ENCODE measurements around the gene CAT. TPM values are rescaled to one million over a fixed set of nuclear protein-coding genes. Genes with fewer than 3 reads are reported as not detected.

CAT gene
- total RNA-seq, 2 donors from 2014 or later, result 98.8 to 148 TPM

DNA sequence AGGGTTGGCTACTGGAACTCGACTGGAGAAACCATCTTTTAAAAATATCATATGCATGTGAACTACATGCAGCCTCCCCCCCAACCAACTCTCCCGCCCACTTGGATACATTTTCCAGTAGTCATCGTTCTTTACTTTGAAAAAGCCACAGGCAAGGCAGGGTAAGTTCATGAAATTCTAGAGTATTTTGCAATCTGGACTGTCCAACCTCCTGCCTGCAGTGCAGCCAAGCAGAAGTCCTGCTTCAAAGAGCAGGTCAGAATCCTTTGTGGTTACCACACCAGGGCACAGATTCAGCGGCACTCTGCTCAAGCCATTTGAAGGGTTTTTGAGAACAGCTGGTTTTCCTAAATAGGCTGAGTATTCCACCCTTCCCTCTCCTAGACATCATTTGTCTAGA, 62.8 kb downstream of the CAT start:
- H3K27me3 ChIP-seq, result no peaks in the 10 kb centered on the region
- peak; percentile 55 for ATAC-seq
- no peak for TF ChIP-seq POLR2A (IDR thresholded peaks at IDR 0.05)
- TF ChIP-seq, protein P1, sequence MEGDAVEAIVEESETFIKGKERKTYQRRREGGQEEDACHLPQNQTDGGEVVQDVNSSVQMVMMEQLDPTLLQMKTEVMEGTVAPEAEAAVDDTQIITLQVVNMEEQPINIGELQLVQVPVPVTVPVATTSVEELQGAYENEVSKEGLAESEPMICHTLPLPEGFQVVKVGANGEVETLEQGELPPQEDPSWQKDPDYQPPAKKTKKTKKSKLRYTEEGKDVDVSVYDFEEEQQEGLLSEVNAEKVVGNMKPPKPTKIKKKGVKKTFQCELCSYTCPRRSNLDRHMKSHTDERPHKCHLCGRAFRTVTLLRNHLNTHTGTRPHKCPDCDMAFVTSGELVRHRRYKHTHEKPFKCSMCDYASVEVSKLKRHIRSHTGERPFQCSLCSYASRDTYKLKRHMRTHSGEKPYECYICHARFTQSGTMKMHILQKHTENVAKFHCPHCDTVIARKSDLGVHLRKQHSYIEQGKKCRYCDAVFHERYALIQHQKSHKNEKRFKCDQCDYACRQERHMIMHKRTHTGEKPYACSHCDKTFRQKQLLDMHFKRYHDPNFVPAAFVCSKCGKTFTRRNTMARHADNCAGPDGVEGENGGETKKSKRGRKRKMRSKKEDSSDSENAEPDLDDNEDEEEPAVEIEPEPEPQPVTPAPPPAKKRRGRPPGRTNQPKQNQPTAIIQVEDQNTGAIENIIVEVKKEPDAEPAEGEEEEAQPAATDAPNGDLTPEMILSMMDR (IDR thresholded peaks at IDR 0.05), result no peak
- H3K36me3 ChIP-seq (replicated peaks in 1 of 2; ENCODE audit: insufficient read depth in 1 of 2, low read depth in 2 of 2), result no peaks in the 10 kb centered on the region
- intact Hi-C loops (cut with DNase I), result no loop called here
- H3K4me3 ChIP-seq, result no peak overlapping the region
- H3K4me1 ChIP-seq, result peaks cover 6% of the 10 kb centered on the region
- WGBS, 2 donors, result 65 to 75% methylated on average over 4 of the region's 4 CpGs
- H3K27ac ChIP-seq, result no peak overlapping the region
- peak in 2 of 4 donors; percentile 14 to 44 for DNase-seq
- no peaks in the 10 kb centered on the region for H3K9me3 ChIP-seq

DNA sequence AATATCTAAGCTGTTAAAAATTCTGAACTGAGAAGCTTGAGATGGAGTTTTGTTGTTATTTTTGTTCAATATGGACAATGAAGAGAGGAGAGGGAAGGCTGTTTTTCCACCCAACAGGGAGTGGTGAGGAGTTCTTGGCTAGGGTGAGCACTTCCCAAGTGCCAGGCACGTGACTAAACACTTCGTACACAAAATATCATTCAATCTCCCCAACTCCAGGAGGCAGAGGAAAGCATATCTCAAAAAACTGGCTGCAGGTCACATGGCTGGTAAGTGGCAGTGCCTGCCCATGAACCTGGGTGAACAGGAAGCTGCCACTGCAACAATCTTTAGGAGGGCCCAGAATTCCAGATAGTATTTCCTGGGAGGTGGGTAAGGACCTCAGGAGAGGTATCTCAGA, 63.2 kb downstream of the CAT start:
- DNase-seq (peak in 2 of 4 donors; percentile 11 to 25), ATAC-seq (no peak)
- Histone ChIP-seq H3K4me3 (no peak overlapping the region), H3K9me3 (no peaks in the 10 kb centered on the region), H3K27ac (no peak overlapping the region), H3K4me1 (peaks cover 6% of the 10 kb centered on the region), H3K36me3 (replicated peaks in 1 of 2; ENCODE audit: insufficient read depth in 1 of 2, low read depth in 2 of 2) (no peaks in the 10 kb centered on the region), H3K27me3 (no peaks in the 10 kb centered on the region)
- 3 to 6% methylated on average over 2 of the region's 2 CpGs for WGBS, 2 donors
- TF ChIP-seq, protein P1 (IDR thresholded peaks at IDR 0.05), result no peak
- no peak for TF ChIP-seq POLR2A (IDR thresholded peaks at IDR 0.05)
- intact Hi-C loops (cut with DNase I), result no loop called here

DNA sequence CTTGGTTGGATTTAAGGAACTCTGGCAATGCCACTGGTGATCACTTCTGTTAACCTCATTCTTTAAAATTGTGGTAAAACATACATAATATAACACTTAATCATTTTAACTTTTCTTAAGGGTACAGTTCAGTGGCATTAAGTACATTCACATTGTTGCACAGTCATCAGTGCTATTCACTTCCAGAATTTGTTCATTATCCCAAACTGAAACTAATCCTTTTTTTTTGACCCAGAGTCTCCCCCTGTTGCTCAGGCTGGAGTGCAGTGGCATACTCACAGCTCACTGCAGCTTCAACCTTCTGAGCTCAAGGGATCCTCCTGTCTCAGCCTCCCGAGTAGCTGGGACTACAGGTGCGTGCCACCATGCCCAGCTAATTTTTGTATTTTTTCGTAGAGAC, 64.2 kb downstream of the CAT start:
- Histone ChIP-seq H3K4me3 (no peak overlapping the region), H3K9me3 (no peaks in the 10 kb centered on the region), H3K36me3 (replicated peaks in 1 of 2; ENCODE audit: insufficient read depth in 1 of 2, low read depth in 2 of 2) (no peaks in the 10 kb centered on the region), H3K4me1 (peaks cover 6% of the 10 kb centered on the region), H3K27me3 (no peaks in the 10 kb centered on the region), H3K27ac (no peak overlapping the region)
- 88 to 93% methylated on average over 3 of the region's 3 CpGs for WGBS, 2 donors
- ATAC-seq, result no peak
- intact Hi-C loops (cut with DNase I), result no loop called here
- TF ChIP-seq, protein P1 (IDR thresholded peaks at IDR 0.05), result no peak
- no peak for TF ChIP-seq POLR2A (IDR thresholded peaks at IDR 0.05)
- DNase-seq, result no peak

DNA sequence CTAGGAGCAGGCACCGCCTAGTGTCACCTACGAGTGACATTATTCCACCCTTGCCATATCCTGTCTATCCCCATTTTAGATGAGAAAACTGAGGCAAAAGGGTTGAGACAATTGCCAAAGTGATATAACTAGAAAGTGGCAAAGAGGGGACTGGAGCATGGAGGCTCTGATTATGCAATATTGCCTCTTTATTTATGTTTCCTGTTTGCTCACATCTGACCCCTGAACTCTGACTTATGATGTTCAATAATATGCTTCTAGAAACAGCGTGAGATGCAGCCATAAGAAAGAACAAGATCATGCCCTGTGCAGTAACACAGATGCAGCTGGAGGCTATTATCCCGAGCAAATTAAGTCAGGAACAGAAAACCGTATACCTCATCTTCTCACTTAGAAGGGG, 67.1 kb downstream of the CAT start:
- TF ChIP-seq, protein P1 (IDR thresholded peaks at IDR 0.05), result no peak
- no peak for TF ChIP-seq POLR2A (IDR thresholded peaks at IDR 0.05)
- no peak overlapping the region for H3K27ac ChIP-seq
- ATAC-seq (no peak), DNase-seq (no peak)
- no peaks in the 10 kb centered on the region for H3K36me3 ChIP-seq (replicated peaks in 1 of 2; ENCODE audit: insufficient read depth in 1 of 2, low read depth in 2 of 2)
- peaks cover 11% of the 10 kb centered on the region for H3K4me1 ChIP-seq
- WGBS, 2 donors, result 72 to 82% methylated on average over 5 of the region's 5 CpGs
- no peaks in the 10 kb centered on the region for H3K27me3 ChIP-seq
- intact Hi-C loops (cut with DNase I), result no loop called here
- no peak overlapping the region for H3K4me3 ChIP-seq
- no peaks in the 10 kb centered on the region for H3K9me3 ChIP-seq

DNA sequence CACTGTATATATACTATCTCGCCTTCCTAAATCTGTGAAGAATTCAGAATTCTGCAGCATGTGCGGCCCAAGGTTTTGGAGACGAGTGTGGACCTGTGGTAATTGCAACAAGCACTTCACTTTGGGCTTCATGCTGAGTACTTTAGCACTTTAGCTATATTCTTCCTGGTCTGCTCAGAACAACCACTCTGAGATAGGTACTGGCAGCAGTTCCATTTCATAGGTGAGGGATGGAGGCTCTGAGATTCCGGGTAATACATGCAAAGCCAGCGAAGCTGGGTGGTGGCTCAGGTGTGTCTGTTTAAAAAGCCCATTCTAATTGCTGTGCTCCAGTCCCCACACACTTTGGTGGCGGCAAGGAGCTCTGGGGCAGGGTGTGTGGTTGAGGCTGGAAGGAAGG, 68.4 kb downstream of the CAT start:
- Histone ChIP-seq H3K4me1 (peaks cover 7% of the 10 kb centered on the region), H3K36me3 (replicated peaks in 1 of 2; ENCODE audit: insufficient read depth in 1 of 2, low read depth in 2 of 2) (no peaks in the 10 kb centered on the region), H3K4me3 (no peak overlapping the region), H3K9me3 (no peaks in the 10 kb centered on the region), H3K27ac (no peak overlapping the region), H3K27me3 (no peaks in the 10 kb centered on the region)
- DNase-seq (no peak), ATAC-seq (no peak)
- intact Hi-C loops (cut with DNase I), result no loop called here
- WGBS, 2 donors, result 82 to 92% methylated on average over 6 of the region's 6 CpGs
- TF ChIP-seq POLR2A (IDR thresholded peaks at IDR 0.05), result no peak

All from body of pancreas (tissue), 4 donors.